ENCODE data around the gene DISP3.

- TF ChIP-seq POLR2AphosphoS5 (IDR thresholded peaks at IDR 0.05; ENCODE audit: borderline replicate concordance, low read depth, low read length) = no peak
- no peak for TF ChIP-seq EZH2 (IDR thresholded peaks at IDR 0.05)
Observed at GRCh38 chr1:11468878-11469277, 10.1 kb upstream of the DISP3 start.

All from SK-N-MC (cell line).